LNCaP clone FGC (cell line): ENCODE results near the gene SOWAHC.
"Not testable (repeated sequence)": the region's sequence is repeated elsewhere in the genome, so short reads cannot be mapped to it uniquely, and the experiment has no call there.

Source experiments
- DNase-seq: peaks from one replicate; pipeline ENCODE4 v3.0.0-alpha.2; 2011; ENCODE audit warnings: low read depth
- H3K4me3 ChIP-seq: 2 replicates; pipeline ENCODE4 v1.5.1; 2011; ENCODE audit warnings: mild to moderate bottlenecking, low read depth, low read length, control low read depth
- TF ChIP-seq, protein P1 (sequence below): IDR thresholded peaks from 2 replicates; pipeline ENCODE4 v1.5.1; 2012; ENCODE audit warnings: mild to moderate bottlenecking; ENCODE audit not compliant: control insufficient read depth, insufficient read depth; ENCODE audit errors: extremely low read depth

Gene SOWAHC

DNA sequence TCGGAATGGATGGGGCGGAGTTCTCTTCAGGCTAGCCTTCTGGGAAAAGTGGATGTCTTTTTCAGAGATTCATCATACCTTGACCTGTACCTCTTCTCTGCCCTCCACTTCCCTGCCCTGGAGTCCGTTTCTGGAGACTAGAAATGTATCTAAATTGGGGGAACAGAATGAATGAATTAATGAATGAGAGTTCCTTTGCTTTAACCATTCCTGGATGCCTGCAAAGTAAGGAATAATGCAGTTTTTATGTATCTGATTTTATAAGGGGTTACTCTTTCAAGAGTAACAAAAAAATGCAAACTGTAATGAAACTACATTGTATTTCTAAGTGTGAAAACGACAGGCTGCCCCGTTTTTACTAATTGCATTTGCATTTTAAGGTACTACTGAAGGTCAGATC lies 2.0 kb downstream of the SOWAHC start:
- no peak overlapping the region for H3K4me3 ChIP-seq
- no peak for DNase-seq
- TF ChIP-seq, protein P1, sequence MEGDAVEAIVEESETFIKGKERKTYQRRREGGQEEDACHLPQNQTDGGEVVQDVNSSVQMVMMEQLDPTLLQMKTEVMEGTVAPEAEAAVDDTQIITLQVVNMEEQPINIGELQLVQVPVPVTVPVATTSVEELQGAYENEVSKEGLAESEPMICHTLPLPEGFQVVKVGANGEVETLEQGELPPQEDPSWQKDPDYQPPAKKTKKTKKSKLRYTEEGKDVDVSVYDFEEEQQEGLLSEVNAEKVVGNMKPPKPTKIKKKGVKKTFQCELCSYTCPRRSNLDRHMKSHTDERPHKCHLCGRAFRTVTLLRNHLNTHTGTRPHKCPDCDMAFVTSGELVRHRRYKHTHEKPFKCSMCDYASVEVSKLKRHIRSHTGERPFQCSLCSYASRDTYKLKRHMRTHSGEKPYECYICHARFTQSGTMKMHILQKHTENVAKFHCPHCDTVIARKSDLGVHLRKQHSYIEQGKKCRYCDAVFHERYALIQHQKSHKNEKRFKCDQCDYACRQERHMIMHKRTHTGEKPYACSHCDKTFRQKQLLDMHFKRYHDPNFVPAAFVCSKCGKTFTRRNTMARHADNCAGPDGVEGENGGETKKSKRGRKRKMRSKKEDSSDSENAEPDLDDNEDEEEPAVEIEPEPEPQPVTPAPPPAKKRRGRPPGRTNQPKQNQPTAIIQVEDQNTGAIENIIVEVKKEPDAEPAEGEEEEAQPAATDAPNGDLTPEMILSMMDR: no peak

DNA sequence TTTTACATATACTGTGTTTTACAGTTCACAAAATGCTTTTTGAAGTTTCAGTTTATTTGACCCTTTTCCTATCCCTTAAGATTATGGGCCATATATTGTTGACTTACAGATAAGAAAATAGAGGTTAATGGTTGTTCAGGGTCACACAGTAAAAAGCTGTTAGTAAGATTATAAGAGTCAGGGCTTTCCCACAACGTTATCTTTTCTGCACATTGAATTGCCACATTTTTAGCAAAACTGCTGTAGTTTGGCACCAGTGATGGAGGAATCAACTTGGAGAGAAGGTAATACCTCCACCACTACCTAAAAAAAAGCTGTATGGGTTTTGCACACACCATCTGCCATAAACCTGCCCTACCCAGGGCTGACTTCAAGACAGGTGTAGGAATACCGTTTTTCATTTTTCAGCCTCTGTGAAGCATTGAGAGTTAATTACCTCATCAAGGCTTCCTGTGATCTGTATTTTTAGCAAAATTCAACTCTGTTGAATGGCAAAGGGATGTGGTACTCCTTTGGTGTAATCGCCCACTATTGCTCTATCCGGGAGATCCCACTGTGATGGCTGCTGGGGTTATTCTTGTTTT lies 5.0 kb downstream of the SOWAHC start:
- no peak overlapping the region for H3K4me3 ChIP-seq
- TF ChIP-seq, protein P1: no peak
- DNase-seq: no peak

DNA sequence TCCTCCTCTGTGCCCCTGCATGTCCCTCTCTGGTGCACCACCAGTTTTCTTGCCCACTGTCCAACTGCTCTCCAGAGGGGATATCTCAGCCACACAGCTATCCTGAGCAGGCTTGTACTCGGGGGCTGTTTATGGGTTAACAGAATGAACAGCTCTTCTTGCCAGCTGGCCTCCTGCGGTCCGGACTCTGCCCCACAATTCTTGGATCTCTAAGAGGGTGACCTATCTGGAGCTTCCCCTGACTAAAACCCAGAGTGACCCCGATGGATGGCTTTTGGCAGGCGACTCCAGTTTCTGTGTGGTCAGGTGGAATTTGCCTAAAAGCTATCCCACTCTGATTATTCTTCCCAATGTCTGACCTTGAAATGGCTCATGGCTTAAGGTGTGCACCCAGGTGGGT lies 9.1 kb downstream of the SOWAHC start:
- TF ChIP-seq, protein P1: no peak
- no peak for DNase-seq
- H3K4me3 ChIP-seq: no peak overlapping the region

DNA sequence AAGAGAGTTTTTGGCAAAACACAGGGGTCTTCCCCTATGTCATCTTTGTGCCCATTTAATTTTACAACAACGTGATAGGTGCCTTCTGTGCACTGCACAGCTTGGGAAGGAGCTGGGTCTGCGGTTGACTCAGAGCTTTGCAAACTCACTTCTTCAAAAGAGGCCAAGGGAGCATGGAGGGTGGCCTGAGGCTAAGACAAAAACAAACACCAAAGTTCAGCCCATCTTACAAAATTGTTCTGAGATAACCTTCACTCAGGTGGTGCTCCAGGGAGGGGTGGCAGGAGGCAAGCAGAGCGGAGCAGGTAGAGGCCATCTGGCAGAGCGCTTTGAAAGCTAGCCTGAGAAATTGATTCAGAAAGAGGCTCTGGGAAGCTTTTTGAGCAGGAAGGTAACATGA lies 9.8 kb downstream of the SOWAHC start:
- H3K4me3 ChIP-seq: no peak overlapping the region
- no peak for DNase-seq
- TF ChIP-seq, protein P1: no peak

DNA sequence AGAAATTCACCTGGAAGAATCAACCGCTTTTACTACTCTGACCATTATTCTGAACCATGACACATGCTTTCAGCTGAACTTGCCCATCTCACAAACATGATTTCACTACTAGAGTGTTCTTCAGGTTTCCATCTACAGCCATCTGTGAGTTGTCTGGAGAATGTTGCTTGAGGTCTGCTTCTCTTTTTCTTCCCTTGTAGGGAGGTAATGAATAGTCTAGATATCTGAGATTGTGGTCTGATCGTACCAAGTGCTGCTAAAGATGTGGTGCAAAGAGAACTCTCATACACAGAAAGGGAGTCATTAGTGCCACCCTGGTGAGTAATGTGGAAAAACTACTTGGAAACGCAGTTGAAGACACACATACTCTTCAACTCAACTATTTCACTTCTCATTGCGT lies 10.2 kb downstream of the SOWAHC start:
- H3K4me3 ChIP-seq: no peak overlapping the region
- TF ChIP-seq, protein P1: no peak
- no peak for DNase-seq

DNA sequence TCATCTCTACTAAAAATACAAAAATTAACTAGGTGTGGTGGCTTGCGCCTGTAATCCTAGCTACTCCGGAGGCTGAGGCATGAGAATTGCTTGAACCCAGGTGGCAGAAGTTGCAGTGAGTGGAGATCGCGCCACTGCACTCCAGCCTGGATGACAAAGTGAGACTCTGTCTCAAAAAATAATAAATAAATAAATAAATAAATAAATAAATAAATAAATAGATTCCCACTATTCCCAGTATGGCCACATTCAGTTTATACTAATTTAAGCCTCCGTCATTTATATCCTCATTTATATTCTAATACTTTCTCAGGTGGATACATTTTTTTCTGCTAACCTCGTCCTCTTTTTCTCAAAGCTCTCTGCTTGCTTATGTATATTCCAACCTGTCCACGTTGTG lies 14.2 kb downstream of the SOWAHC start:
- DNase-seq, H3K4me3 ChIP-seq: not testable (repeated sequence)

DNA sequence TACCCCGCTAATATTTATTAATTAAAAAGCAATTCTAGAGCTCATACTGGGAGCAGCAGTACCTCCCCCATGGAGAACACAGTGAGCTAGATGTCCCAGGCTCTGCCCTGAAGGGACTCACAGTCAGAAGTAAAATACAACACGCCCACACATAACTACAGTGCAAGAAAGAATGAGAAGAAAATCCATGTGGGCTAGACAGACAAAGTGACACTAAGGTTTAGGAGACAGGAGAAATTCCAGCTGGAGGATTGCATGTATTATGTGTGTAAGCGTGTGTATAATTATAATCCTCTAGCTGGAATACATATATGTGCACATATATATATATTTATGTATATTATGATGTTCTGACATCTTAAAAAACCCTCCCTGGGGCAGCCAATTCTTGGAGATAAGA lies 15.7 kb downstream of the SOWAHC start:
- TF ChIP-seq, protein P1: no peak
- no peak for DNase-seq
- no peak overlapping the region for H3K4me3 ChIP-seq
